ENCODE measurements around the gene PLSCR4.

DNA sequence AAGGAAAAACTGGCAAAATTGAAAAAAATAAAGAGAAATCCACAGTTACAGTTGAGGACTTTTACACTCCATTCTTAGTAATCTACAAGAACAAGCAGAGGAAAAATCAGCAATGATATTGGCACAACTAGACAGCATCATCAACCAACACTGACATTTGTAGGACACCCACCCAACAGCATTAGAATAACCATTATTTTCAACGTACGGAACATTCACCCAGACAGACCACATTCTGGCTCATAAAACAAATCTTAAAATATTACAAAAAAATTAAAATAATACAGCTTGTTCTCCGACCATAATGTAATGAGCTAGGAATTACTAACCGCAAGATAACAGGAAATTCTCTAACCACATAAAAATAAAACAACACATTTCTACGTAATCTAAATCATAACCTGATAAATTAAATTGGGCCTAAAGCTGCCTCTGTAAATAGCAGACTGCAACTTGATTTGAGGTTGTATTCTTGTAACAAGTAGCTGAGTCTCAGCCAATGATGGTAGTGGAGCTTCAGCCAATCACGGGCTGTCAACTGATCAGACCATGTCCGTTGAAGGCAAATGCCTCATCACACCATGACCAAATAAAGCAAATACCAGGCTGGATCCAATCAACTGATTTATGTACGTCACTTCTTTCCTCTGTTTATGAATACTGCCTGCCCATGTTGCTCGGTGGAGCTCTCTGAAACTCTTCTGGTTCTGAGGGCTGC lies 9.2 kb downstream of the PLSCR4 start:
- TF ChIP-seq, protein P1, sequence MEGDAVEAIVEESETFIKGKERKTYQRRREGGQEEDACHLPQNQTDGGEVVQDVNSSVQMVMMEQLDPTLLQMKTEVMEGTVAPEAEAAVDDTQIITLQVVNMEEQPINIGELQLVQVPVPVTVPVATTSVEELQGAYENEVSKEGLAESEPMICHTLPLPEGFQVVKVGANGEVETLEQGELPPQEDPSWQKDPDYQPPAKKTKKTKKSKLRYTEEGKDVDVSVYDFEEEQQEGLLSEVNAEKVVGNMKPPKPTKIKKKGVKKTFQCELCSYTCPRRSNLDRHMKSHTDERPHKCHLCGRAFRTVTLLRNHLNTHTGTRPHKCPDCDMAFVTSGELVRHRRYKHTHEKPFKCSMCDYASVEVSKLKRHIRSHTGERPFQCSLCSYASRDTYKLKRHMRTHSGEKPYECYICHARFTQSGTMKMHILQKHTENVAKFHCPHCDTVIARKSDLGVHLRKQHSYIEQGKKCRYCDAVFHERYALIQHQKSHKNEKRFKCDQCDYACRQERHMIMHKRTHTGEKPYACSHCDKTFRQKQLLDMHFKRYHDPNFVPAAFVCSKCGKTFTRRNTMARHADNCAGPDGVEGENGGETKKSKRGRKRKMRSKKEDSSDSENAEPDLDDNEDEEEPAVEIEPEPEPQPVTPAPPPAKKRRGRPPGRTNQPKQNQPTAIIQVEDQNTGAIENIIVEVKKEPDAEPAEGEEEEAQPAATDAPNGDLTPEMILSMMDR (conservative IDR thresholded peaks at IDR 0.05; ENCODE audit: low read length), result no peak
- no peak for TF ChIP-seq EZH2phosphoT487 (IDR thresholded peaks at IDR 0.05; ENCODE audit: borderline replicate concordance, low read depth, low read length)

Measured in OCI-LY7 (cell line).